Superior temporal gyrus (tissue), 1 donor: ENCODE measurements around the gene PNO1.

ENCODE experiments used
- DNase-seq: peaks from one replicate; pipeline ENCODE4 v3.0.0-alpha.2; 2016; ENCODE audit errors: extremely low spot score

PNO1 gene

GRCh38 chr2:68195096-68195495, 37.4 kb downstream of the PNO1 start:
- DNase-seq: no peak

- peak; percentile 64 for DNase-seq
Observed at GRCh38 chr2:68196120-68196716, 38.5 kb downstream of the PNO1 start.

- DNase-seq: no peak
Observed at GRCh38 chr2:68200157-68200787, 42.6 kb downstream of the PNO1 start.

DNA sequence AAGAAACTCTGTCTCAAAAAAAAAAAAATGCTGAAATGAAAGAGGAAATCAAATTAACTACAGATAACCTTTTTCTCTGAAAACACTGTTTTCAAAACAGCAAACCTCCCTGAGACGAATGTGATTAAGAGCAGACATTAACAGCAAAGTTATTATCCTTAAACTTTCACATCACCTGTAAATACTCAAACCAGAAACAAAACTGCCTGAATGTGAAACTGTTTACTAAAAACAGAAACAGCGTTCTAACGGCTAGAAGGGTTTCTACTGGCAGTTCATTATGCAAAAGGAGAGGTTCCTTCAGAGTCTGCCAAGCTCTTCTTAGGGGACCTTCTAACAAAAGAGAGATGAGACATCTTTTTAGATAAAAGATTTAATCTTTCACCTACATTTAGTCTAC, 45.9 kb downstream of the PNO1 start:
- DNase-seq: no peak

DNA sequence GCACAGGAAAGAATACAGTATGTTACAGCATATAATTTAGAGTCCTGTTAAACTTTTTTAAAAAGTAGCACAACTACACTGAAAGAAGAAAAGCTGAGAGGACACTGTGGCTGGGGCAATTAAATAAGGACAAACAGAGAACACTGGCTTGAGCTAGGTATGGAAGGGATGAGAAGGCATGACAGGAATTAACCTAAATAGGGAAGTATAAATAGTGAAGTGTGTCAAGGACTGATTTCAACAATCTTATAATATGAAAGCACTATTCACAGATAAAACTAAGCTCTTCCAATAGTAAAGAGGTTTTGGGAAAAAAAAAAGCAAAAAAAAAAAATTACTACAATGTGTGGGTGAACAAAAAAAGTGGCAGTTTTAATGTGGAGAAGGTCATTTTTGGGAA, 49.1 kb downstream of the PNO1 start:
- no peak for DNase-seq

DNA sequence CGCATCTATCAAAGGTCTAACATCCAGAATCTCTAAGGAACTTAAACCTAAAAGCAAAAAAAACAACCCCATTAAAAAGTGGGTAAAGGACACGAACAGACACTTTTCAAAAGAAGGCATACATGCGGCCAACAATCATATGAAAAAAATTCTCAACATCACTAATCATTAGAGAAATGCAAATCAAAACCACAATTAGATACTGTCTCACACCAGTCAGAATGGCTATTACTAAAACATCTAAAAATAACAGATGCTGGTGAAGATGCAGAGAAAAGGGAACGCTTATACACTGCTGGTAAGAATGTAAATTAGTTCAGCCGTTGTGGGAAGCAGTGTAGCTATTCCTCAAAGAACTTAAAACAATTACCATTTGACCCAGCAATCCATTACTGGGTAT, 56.7 kb downstream of the PNO1 start:
- no peak for DNase-seq

DNA sequence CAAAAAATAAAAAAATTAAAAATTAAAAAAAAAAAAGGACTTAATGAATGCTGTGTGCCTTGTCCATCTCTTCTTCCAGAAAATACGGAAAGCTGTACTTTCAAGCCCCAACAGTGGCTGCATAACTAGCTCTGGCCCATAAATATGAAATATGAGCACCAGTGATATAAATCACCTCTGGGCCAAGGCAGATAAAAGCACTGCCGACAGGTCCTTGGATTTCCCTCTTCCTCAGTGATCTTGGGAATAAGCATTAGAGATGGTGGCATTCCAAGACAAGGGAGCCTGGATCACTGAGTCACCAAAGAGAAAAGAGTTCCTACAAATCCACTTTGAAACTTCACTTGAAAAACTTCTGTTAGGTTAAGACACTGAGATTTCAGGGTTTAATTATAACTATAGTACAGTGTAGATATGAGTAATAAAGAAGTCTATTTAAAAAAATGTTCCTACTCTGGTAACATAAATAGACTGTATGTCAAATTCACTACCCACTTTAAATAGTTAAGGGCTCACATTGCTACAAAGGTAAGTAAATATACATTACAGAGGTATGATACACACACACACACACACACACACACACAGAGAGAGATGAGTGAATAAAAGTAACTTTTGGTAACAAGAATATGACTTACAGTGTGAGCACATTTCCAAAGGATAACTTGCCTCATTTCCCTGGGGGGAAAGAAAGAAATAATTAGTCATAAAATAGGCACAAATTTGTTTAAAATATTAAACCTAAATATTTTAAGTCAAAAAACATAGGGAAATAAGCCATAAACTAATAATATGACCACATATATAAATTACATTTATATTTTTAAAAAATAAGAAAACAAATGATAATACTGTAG, 59.0 kb downstream of the PNO1 start:
- no peak for DNase-seq

DNA sequence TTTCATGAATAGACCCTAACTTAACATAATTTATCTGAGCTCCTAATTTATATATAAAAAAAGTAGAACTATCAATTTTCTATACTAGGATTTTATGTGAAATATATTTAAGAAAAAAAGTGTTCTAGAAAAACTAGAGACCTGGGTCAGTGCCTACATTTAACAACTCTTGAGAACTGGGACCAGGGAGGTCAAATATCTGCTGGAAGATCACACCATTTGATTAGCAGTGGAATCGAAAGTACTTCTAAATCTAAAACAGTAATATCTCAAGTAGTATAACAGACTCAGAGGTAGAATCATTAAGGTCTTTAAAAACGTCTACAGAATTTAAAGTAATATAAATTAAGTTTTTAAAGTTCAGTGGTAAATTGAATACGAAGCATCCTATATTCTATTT, 60.0 kb downstream of the PNO1 start:
- DNase-seq: no peak

DNA sequence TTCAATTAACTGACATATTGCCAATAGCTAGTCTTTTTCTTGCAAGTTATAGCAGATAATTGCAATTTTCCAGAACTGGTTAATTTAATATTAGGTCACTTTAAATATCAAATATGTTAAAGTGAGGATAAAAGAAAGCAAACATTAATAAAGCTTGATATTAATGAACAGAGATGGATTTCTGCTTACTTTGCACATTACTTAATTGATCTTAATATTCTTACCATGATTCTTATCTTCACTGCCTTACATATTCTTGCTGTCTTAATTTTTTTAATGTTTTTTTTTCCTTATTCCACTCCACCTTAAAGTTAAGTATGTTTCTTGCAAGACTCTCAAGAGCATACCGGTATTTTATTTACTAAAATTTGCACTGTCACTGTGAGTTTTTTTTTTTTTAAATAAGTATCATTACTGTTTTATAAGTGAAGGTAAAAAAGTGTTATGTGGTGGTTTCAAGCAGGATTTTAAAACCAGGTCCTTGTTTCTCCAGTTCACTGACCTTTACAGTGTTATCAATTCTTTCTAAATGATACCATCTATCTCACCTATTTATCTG, 60.7 kb downstream of the PNO1 start:
- no peak for DNase-seq

- no peak for DNase-seq
Observed at GRCh38 chr2:68222287-68222686, 64.6 kb downstream of the PNO1 start.

GRCh38 chr2:68223419-68223818, 65.7 kb downstream of the PNO1 start:
- no peak for DNase-seq

DNA sequence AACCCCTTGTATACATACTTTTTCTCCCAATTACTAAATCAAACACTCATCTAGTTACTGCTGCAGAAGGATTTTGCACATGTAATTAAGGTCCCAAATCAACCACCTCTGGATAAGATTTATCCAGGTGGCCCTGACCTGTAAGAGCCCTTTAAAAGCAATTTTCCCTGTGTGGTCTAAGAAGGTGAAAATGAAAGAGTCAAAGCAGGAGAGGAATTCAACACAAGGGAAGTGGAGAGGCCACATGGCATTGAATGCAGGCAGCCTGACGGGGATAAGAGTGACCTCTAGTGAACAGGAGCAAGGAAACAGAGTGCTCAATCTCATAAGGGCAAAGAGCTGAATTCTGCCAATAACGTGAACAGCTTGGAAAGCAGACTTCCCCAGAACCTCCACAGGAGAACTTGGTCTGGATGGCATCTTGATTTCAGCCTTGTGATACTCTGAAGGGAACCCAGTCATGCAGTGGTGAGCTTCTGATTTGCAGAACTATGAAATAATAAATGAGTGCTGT, 67.5 kb downstream of the PNO1 start:
- DNase-seq: no peak
